GM12878 (cell line): ENCODE results near the gene SPPL2B. TPM values are rescaled to one million over a fixed set of nuclear protein-coding genes. Genes with fewer than 3 reads are reported as not detected.

ENCODE experiments used
- ATAC-seq: fragments of 200-7000 bp; cut with Tn5 transposase; 3 replicates; pipeline ENCODE4 v1.9.1; 2020; ENCODE audit warnings: mild to moderate bottlenecking, moderate library complexity
- BruUV-seq: library from RNA; stranded (reverse); fragments of 400-500 nt; replicated peaks from 2 replicates; lab custom pipeline; 2021; lab: Mats Ljungman, UMichigan
- CTCF ChIA-PET: fragments of 300-600 bp; sonication (Branson Sonifier 250); formaldehyde crosslinking; extraction: SDS; loops from one replicate; lab custom pipeline; 2021; ENCODE audit warnings: inconsistent platforms; lab: Yijun Ruan, JAX
- POLR2A ChIA-PET: fragments of 350-600 bp; formaldehyde crosslinking; extraction: SDS; loops from one replicate; lab custom pipeline; 2021; ENCODE audit warnings: inconsistent platforms; lab: Charles Lee
- RAD21 ChIA-PET: fragments of 300-600 bp; sonication (Branson Sonifier 250); formaldehyde crosslinking; loops from one replicate; lab custom pipeline; 2023; ENCODE audit warnings: antibody characterized with exemption; ENCODE audit not compliant: unreplicated experiment; lab: Charles Lee
- SMC1A ChIA-PET: fragments of 300-600 bp; sonication (Branson Sonifier 250); formaldehyde crosslinking; loops from one replicate; lab custom pipeline; 2023; ENCODE audit not compliant: unreplicated experiment, uncharacterized antibody; lab: Charles Lee
- DNase-seq: peaks from one replicate; pipeline ENCODE4 v3.0.0-alpha.2; 2011; ENCODE audit warnings: low read depth, low spot score
- FAIRE-seq: peaks from 3 replicates; lab custom pipeline; 2011; peaks lifted over from hg19 to GRCh38; lab: Jason Lieb, UNC
- H2AFZ ChIP-seq: 2 replicates; pipeline ENCODE4 v1.6.0; 2011; ENCODE audit warnings: low read depth, low read length, control low read depth; ENCODE audit not compliant: control insufficient read depth
- H3K27ac ChIP-seq: 2 replicates; pipeline ENCODE4 v1.5.1; 2011; ENCODE audit warnings: control low read depth; ENCODE audit not compliant: control insufficient read depth, insufficient read depth
- H3K27me3 ChIP-seq, 2 experiments: replicated peaks in 1 of 2; 2 replicates each; pipeline versions ENCODE4 v1.6.0 to v1.6.1; 2011; ENCODE audit warnings: low read length in 1 of 2; ENCODE audit not compliant: control insufficient read depth in 2 of 2, insufficient read depth in 2 of 2
- H3K36me3 ChIP-seq, 2 experiments: 2 replicates each; pipeline ENCODE4 v1.5.1; 2011; ENCODE audit warnings: low read length in 1 of 2; ENCODE audit not compliant: control insufficient read depth in 2 of 2, insufficient read depth in 2 of 2
- H3K4me1 ChIP-seq: 2 replicates; pipeline ENCODE4 v1.6.1; 2011; ENCODE audit warnings: mild to moderate bottlenecking, low read length, moderate library complexity, mixed read lengths; ENCODE audit not compliant: control insufficient read depth, insufficient read depth
- H3K4me2 ChIP-seq: 2 replicates; pipeline ENCODE4 v1.6.0; 2011; ENCODE audit warnings: control low read depth; ENCODE audit not compliant: control insufficient read depth, insufficient read depth
- H3K4me3 ChIP-seq: fragments of 200-600 bp; sonication (generic); 2 replicates; pipeline ENCODE4 v1.5.1; 2016
- H3K79me2 ChIP-seq: 2 replicates; pipeline ENCODE4 v1.6.0; 2011; ENCODE audit warnings: low read length; ENCODE audit not compliant: control insufficient read depth, insufficient read depth
- H3K9ac ChIP-seq: 2 replicates; pipeline ENCODE4 v1.8.0; 2011; ENCODE audit warnings: low read length, control low read depth, mixed read lengths; ENCODE audit not compliant: control insufficient read depth, insufficient read depth
- H3K9me3 ChIP-seq: replicated peaks from 3 replicates; pipeline ENCODE4 v1.5.1; 2011; ENCODE audit warnings: mild to moderate bottlenecking, low read length; ENCODE audit not compliant: control insufficient read depth, insufficient read depth
- H4K20me1 ChIP-seq: 2 replicates; pipeline ENCODE4 v1.6.0; 2011; ENCODE audit not compliant: control insufficient read depth, insufficient read depth
- BHLHE40 ChIP-seq, 2 experiments: fragments of 450-650 bp in 1 of 2; IDR thresholded peaks; 2 replicates each; pipeline ENCODE4 v1.6.1; 2011 to 2017; ENCODE audit warnings: low read depth in 2 of 2, borderline replicate concordance in 1 of 2, improper control_type of control experiment in 1 of 2, low read length in 1 of 2, mild to moderate bottlenecking in 1 of 2
- GATAD2B ChIP-seq: fragments of 450-650 bp; conservative IDR thresholded peaks from 2 replicates; pipeline ENCODE4 v1.6.1; 2017; ENCODE audit warnings: low read depth, mild to moderate bottlenecking, moderate library complexity
- NRF1 ChIP-seq: conservative IDR thresholded peaks from 2 replicates; pipeline ENCODE4 v1.6.1; 2011; ENCODE audit warnings: mild to moderate bottlenecking, low read depth, low read length, improper control_type of control experiment
- SIN3A ChIP-seq: IDR thresholded peaks from 2 replicates; pipeline ENCODE4 v1.6.1; 2012; ENCODE audit warnings: low read depth, low read length, improper control_type of control experiment
- SREBF2 ChIP-seq: IDR thresholded peaks from 2 replicates; pipeline ENCODE4 v1.6.1; 2012; ENCODE audit warnings: mild to moderate bottlenecking, low read length
- ZBED1 ChIP-seq: IDR thresholded peaks from 2 replicates; pipeline ENCODE4 v1.6.1; 2016; ENCODE audit warnings: borderline replicate concordance
- WGBS: methylation state at CpG from one replicate; pipeline ENCODE4 v1.1.6; 2016; ENCODE audit warnings: low lambda C conversion rate; ENCODE audit not compliant: insufficient replicate concordance, insufficient coverage; ENCODE audit errors: missing lambda C conversion rate; 5-methylcytosine and 5-hydroxymethylcytosine counted together
- in situ Hi-C: fragments of 300-500 bp; cut with MboI; formaldehyde crosslinking; loops from 9 replicates; pipeline ENCODE4 v1.14.3; 2018; ENCODE audit warnings: mixed read lengths
- intact Hi-C: fragments of 100-400 bp; cut with micrococcal nuclease; formaldehyde crosslinking; loops from one replicate; pipeline ENCODE4 v1.14.2; 2022; ENCODE audit not compliant: unreplicated experiment
- polyA plus RNA-seq, 11 experiments: library from polyadenylated mRNA; depleted of rRNA in 4 of 11; unstranded in 6 of 11; stranded (reverse) in 5 of 11; fragments of >200 nt; fragmentation: Nextera tagmentation in 4 of 11; fragmentation: Illumina TruSeq in 1 of 11; extraction: Ambion mirVana in 4 of 11; extraction: Trizol in 1 of 11; gene quantifications; 1 replicate in 1 of 11; 2 replicates in 10 of 11; pipeline versions ENCODE4 v1.2.1 to v1.2.3, GENCODE V29; 2011 to 2016; ENCODE audit warnings: inconsistent platforms in 2 of 11, missing spikeins in 2 of 11, low read depth in 1 of 11
- total RNA-seq, 4 experiments: library from RNA; depleted of rRNA in 3 of 4; stranded (reverse); fragments of >200 nt in 3 of 4; fragmentation: Illumina TruSeq in 1 of 4; extraction: Trizol in 1 of 4; gene quantifications; 2 replicates each; pipeline versions ENCODE4 v1.2.1 to v1.2.3, GENCODE V29; 2013 to 2021
- TF ChIP-seq, protein P1 (sequence below): fragments of 450-650 bp; IDR thresholded peaks from 2 replicates; pipeline ENCODE4 v1.6.1; 2016; ENCODE audit warnings: mild to moderate bottlenecking, moderate library complexity, borderline replicate concordance
- TF ChIP-seq, protein P2 (sequence below): IDR thresholded peaks from 2 replicates; pipeline ENCODE4 v1.6.1; 2012; ENCODE audit warnings: low read depth, low read length, improper control_type of control experiment

SPPL2B gene
- total and polyA plus RNA-seq, 10 of the 15 experiments (the other 5 are each of a cell fraction or from before 2014, with no cell fraction given) = 0.29 to 56.5 (median 18.3) TPM

DNA sequence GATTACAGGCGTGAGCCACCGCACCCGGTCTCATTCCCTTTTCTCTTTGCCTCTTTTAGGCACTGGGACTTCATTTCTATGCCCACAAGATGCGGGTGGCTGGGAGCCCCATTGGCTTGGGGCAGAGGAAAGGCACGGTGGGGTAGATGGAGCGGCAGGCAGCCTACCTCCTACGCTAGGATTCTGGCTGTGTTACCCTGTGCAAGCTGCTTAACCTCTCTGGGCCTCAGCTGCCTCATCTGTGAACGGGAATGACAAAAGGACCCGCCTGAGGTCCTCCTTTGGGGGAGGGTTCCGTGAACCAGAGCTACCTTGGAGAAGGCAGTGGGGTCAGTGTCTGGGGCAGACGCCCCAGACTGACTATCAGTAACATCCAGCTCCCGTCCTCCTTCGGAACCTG is 11.2 kb upstream of the SPPL2B start:
- BruUV-seq = no TSS peak
- H3K4me1 ChIP-seq = peaks cover 3% of the 10 kb centered on the region; the same call in 1 of the 2 replicates
- no peak overlapping the region for H3K27ac ChIP-seq
- 87% methylated on average over 13 of the region's 13 CpGs for WGBS
- H3K4me2 ChIP-seq = no peak overlapping the region
- H3K9ac ChIP-seq = no peak overlapping the region
- H3K9me3 ChIP-seq = peaks cover 6% of the 10 kb centered on the region; the same call in 1 of the 3 replicates
- SMC1A ChIA-PET = interaction anchor here (1.2 to 1.5 kb wide), 2 partner anchors 28 to 297 kb away, joined by 3 read pairs; no protein-coding TSS in a partner anchor
- intact Hi-C loops (no loop called here), in situ Hi-C loops (loop anchor here (5.0 kb wide), 1 partner anchor 85 kb away; no protein-coding TSS in a partner anchor)
- peaks cover 0 to 4% of the 10 kb centered on the region in 2 experiments; a peak in 2 of 4 replicates for H3K36me3 ChIP-seq
- no peak overlapping the region for H2AFZ ChIP-seq
- H3K79me2 ChIP-seq = no peaks in the 10 kb centered on the region
- TF ChIP-seq, protein P1, sequence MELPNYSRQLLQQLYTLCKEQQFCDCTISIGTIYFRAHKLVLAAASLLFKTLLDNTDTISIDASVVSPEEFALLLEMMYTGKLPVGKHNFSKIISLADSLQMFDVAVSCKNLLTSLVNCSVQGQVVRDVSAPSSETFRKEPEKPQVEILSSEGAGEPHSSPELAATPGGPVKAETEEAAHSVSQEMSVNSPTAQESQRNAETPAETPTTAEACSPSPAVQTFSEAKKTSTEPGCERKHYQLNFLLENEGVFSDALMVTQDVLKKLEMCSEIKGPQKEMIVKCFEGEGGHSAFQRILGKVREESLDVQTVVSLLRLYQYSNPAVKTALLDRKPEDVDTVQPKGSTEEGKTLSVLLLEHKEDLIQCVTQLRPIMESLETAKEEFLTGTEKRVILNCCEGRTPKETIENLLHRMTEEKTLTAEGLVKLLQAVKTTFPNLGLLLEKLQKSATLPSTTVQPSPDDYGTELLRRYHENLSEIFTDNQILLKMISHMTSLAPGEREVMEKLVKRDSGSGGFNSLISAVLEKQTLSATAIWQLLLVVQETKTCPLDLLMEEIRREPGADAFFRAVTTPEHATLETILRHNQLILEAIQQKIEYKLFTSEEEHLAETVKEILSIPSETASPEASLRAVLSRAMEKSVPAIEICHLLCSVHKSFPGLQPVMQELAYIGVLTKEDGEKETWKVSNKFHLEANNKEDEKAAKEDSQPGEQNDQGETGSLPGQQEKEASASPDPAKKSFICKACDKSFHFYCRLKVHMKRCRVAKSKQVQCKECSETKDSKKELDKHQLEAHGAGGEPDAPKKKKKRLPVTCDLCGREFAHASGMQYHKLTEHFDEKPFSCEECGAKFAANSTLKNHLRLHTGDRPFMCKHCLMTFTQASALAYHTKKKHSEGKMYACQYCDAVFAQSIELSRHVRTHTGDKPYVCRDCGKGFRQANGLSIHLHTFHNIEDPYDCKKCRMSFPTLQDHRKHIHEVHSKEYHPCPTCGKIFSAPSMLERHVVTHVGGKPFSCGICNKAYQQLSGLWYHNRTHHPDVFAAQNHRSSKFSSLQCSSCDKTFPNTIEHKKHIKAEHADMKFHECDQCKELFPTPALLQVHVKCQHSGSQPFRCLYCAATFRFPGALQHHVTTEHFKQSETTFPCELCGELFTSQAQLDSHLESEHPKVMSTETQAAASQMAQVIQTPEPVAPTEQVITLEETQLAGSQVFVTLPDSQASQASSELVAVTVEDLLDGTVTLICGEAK = no peak
- no peak for TF ChIP-seq NRF1
- TF ChIP-seq SREBF2 = no peak
- TF ChIP-seq ZBED1 = no peak
- TF ChIP-seq SIN3A = no peak
- TF ChIP-seq GATAD2B = no peak
- TF ChIP-seq, protein P2, sequence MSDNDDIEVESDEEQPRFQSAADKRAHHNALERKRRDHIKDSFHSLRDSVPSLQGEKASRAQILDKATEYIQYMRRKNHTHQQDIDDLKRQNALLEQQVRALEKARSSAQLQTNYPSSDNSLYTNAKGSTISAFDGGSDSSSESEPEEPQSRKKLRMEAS = no peak
- TF ChIP-seq BHLHE40 (IDR thresholded peaks at IDR 0.05; ENCODE audit: borderline replicate concordance in 1 of 2, low read depth in 2 of 2, low read length in 1 of 2) = no peak
- ATAC-seq (no peak), DNase-seq (no peak), FAIRE-seq (no peak)
- CTCF ChIA-PET = interaction anchor here (1.1 to 2.8 kb wide), 4 partner anchors 11 to 82 kb away, joined by 3 to 11 read pairs (median 6); partner anchors contain the start of genes LSM7 and SPPL2B
- H3K4me3 ChIP-seq = no peak overlapping the region
- POLR2A ChIA-PET = interaction anchor here (1.1 to 1.3 kb wide), 2 partner anchors 9 to 10 kb away, joined by 3 read pairs; no protein-coding TSS in a partner anchor
- RAD21 ChIA-PET = interaction anchor here (1.5 to 1.9 kb wide), 2 partner anchors 28 to 162 kb away, joined by 4 to 5 read pairs; no protein-coding TSS in a partner anchor
- no peaks in the 10 kb centered on the region for H4K20me1 ChIP-seq
- H3K27me3 ChIP-seq = no peaks in the 10 kb centered on the region
